KMS-11 (cell line): Measurements from ENCODE around the gene GABBR2.
"Not testable (repeated sequence)": the region's sequence is repeated elsewhere in the genome, so short reads cannot be mapped to it uniquely, and the experiment has no call there.

Experiments used
- H2AFZ ChIP-seq: fragments of 200-600 bp; sonication (generic); 2 replicates; pipeline ENCODE4 v1.6.1; 2016; ENCODE audit warnings: antibody characterized with exemption, mixed run types, low read depth
- H3K27ac ChIP-seq: fragments of 200-600 bp; sonication (generic); 2 replicates; pipeline ENCODE4 v1.6.1; 2016; ENCODE audit warnings: mild to moderate bottlenecking, mixed run types
- H3K27me3 ChIP-seq: fragments of 200-600 bp; sonication (generic); 2 replicates; pipeline ENCODE4 v1.6.1; 2017; ENCODE audit warnings: mild to moderate bottlenecking, low read depth, mixed run types, moderate library complexity; ENCODE audit not compliant: insufficient read depth
- H3K36me3 ChIP-seq: fragments of 200-600 bp; sonication (generic); 2 replicates; pipeline ENCODE4 v1.6.1; 2017; ENCODE audit warnings: mild to moderate bottlenecking, mixed run types; ENCODE audit not compliant: insufficient read depth
- H3K4me1 ChIP-seq: fragments of 200-600 bp; sonication (generic); 2 replicates; pipeline ENCODE4 v1.6.1; 2016; ENCODE audit warnings: mild to moderate bottlenecking, low read depth, mixed run types; ENCODE audit not compliant: poor library complexity, severe bottlenecking
- H3K4me2 ChIP-seq: fragments of 200-600 bp; sonication (generic); 2 replicates; pipeline ENCODE4 v1.7.0; 2016; ENCODE audit warnings: mild to moderate bottlenecking, mixed run types
- H3K4me3 ChIP-seq: fragments of 200-600 bp; sonication (generic); IDR thresholded peaks from 2 replicates; pipeline ENCODE4 v1.6.1; 2017; ENCODE audit warnings: low read depth, low read length, mixed read lengths; ENCODE audit not compliant: insufficient read depth
- H3K79me2 ChIP-seq: fragments of 200-600 bp; sonication (generic); 2 replicates; pipeline ENCODE4 v1.6.1; 2016; ENCODE audit warnings: low read depth, mixed run types; ENCODE audit not compliant: insufficient read depth
- H3K9ac ChIP-seq: fragments of 200-600 bp; sonication (generic); 2 replicates; pipeline ENCODE4 v1.6.1; 2016; ENCODE audit warnings: mild to moderate bottlenecking, mixed run types
- H4K20me1 ChIP-seq: fragments of 200-600 bp; sonication (generic); 2 replicates; pipeline ENCODE4 v1.6.1; 2016; ENCODE audit warnings: mild to moderate bottlenecking, mixed run types; ENCODE audit not compliant: insufficient read depth
- CTCF ChIP-seq: fragments of 200-600 bp; sonication (generic); conservative IDR thresholded peaks from 2 replicates; pipeline ENCODE4 v1.6.1; 2017; ENCODE audit warnings: low read depth, mild to moderate bottlenecking, antibody characterized with exemption, low read length, moderate library complexity, mixed read lengths

Gene GABBR2

GRCh38 chr9:98503867-98504266 lies 204.9 kb downstream of the GABBR2 start:
- Histone ChIP-seq H3K4me3 (no peak overlapping the region), H3K36me3 (no peaks in the 10 kb centered on the region), H3K27me3 (no peaks in the 10 kb centered on the region), H3K9ac (no peak overlapping the region), H3K79me2 (no peaks in the 10 kb centered on the region), H3K27ac (no peak overlapping the region), H2AFZ (no peak overlapping the region), H3K4me2 (no peak overlapping the region), H4K20me1 (no peaks in the 10 kb centered on the region), H3K4me1 (no peaks in the 10 kb centered on the region)
- TF ChIP-seq CTCF, result no peak

GRCh38 chr9:98502976-98503325 lies 205.8 kb downstream of the GABBR2 start:
- Histone ChIP-seq H4K20me1 (no peaks in the 10 kb centered on the region), H3K4me3 (no peak overlapping the region), H3K4me2 (no peak overlapping the region), H3K4me1 (no peaks in the 10 kb centered on the region), H2AFZ (no peak overlapping the region), H3K27ac (no peak overlapping the region), H3K27me3 (no peaks in the 10 kb centered on the region), H3K9ac (no peak overlapping the region), H3K36me3 (no peaks in the 10 kb centered on the region), H3K79me2 (no peaks in the 10 kb centered on the region)
- no peak for TF ChIP-seq CTCF

GRCh38 chr9:98502311-98502975 lies 206.3 kb downstream of the GABBR2 start:
- Histone ChIP-seq H3K4me1 (no peaks in the 10 kb centered on the region), H3K4me2 (no peak overlapping the region), H4K20me1 (no peaks in the 10 kb centered on the region), H3K79me2 (no peaks in the 10 kb centered on the region), H3K27me3 (no peaks in the 10 kb centered on the region), H3K27ac (no peak overlapping the region), H3K4me3 (no peak overlapping the region), H2AFZ (no peak overlapping the region), H3K9ac (no peak overlapping the region), H3K36me3 (no peaks in the 10 kb centered on the region)
- TF ChIP-seq CTCF, result no peak

GRCh38 chr9:98501819-98502218 lies 206.9 kb downstream of the GABBR2 start:
- no peaks in the 10 kb centered on the region for H3K36me3 ChIP-seq
- no peaks in the 10 kb centered on the region for H4K20me1 ChIP-seq
- H3K27ac ChIP-seq, result no peak overlapping the region
- no peak overlapping the region for H3K4me2 ChIP-seq
- H3K4me1 ChIP-seq, result no peaks in the 10 kb centered on the region
- H3K27me3 ChIP-seq, result no peaks in the 10 kb centered on the region
- TF ChIP-seq CTCF, result no peak
- H2AFZ ChIP-seq, result no peak overlapping the region
- no peaks in the 10 kb centered on the region for H3K79me2 ChIP-seq
- H3K9ac ChIP-seq, result no peak overlapping the region
- H3K4me3 ChIP-seq, result no peak overlapping the region

GRCh38 chr9:98501259-98501658 lies 207.5 kb downstream of the GABBR2 start:
- not testable (repeated sequence) for H3K4me2 ChIP-seq, H4K20me1 ChIP-seq, H3K9ac ChIP-seq, H3K27me3 ChIP-seq, H3K4me3 ChIP-seq, H3K36me3 ChIP-seq, H2AFZ ChIP-seq, H3K79me2 ChIP-seq, H3K27ac ChIP-seq, H3K4me1 ChIP-seq
